COLO829 (cell line): Measurements from ENCODE around the gene CD81.

Experiments
- DNase-seq: peaks from one replicate; pipeline ENCODE4 v3.0.0; 2012; ENCODE audit warnings: low spot score

CD81 gene

GRCh38 chr11:2390091-2390724 lies 13.1 kb downstream of the CD81 start:
- no peak for DNase-seq

- no peak for DNase-seq
Observed at GRCh38 chr11:2390725-2391151, 13.6 kb downstream of the CD81 start.

GRCh38 chr11:2391181-2391975 lies 14.3 kb downstream of the CD81 start:
- DNase-seq = no peak

GRCh38 chr11:2392241-2392959 lies 15.3 kb downstream of the CD81 start:
- DNase-seq = no peak

- DNase-seq = no peak
Observed at GRCh38 chr11:2393111-2393868, 16.2 kb downstream of the CD81 start.

- DNase-seq = no peak
Observed at GRCh38 chr11:2393941-2394817, 17.1 kb downstream of the CD81 start.

- no peak for DNase-seq
Observed at GRCh38 chr11:2394818-2395105, 17.7 kb downstream of the CD81 start.

- no peak for DNase-seq
Observed at GRCh38 chr11:2395211-2395730, 18.2 kb downstream of the CD81 start.

GRCh38 chr11:2395856-2396255 lies 18.7 kb downstream of the CD81 start:
- DNase-seq = no peak

GRCh38 chr11:2396471-2396870 lies 19.4 kb downstream of the CD81 start:
- no peak for DNase-seq

- no peak for DNase-seq
Observed at GRCh38 chr11:2397005-2397404, 19.9 kb downstream of the CD81 start.

- DNase-seq = no peak
Observed at GRCh38 chr11:2398664-2399355, 21.7 kb downstream of the CD81 start.

- no peak for DNase-seq
Observed at GRCh38 chr11:2399488-2400068, 22.5 kb downstream of the CD81 start.

GRCh38 chr11:2400069-2400761 lies 23.1 kb downstream of the CD81 start, which contains the start of gene TSSC4:
TSS of gene TSSC4 (plus strand) at chr11:2400750. CDS start at chr11:2402634, 1,884 bp downstream.
- DNase-seq = peak; percentile 98

- no peak for DNase-seq
Observed at GRCh38 chr11:2400762-2401435, 23.8 kb downstream of the CD81 start.

- no peak for DNase-seq
Observed at GRCh38 chr11:2401436-2401984, 24.4 kb downstream of the CD81 start.

- DNase-seq = no peak
Observed at GRCh38 chr11:2402106-2402505, 25.0 kb downstream of the CD81 start.

- no peak for DNase-seq
Observed at GRCh38 chr11:2402890-2403645, 26.0 kb downstream of the CD81 start.
